A375 (cell line): Measurements from ENCODE around the gene SF3B3. TPM values are rescaled to one million over a fixed set of nuclear protein-coding genes. Genes with fewer than 3 reads are reported as not detected.

ENCODE experiments used
- small RNA-seq: library from RNA; depleted of rRNA; stranded (forward); fragments of <200 nt; gene quantifications from one replicate; pipeline ENCODE3, GENCODE V24; 2014
- total RNA-seq: library from RNA; depleted of rRNA; stranded (reverse); fragments of >200 nt; shearing (Covaris generic); gene quantifications from 2 replicates; pipeline ENCODE4 v1.2.3, GENCODE V29; 2014; rRNA removed

The SF3B3 gene
- 168 and 197 TPM in 2 replicates for total RNA-seq

DNA sequence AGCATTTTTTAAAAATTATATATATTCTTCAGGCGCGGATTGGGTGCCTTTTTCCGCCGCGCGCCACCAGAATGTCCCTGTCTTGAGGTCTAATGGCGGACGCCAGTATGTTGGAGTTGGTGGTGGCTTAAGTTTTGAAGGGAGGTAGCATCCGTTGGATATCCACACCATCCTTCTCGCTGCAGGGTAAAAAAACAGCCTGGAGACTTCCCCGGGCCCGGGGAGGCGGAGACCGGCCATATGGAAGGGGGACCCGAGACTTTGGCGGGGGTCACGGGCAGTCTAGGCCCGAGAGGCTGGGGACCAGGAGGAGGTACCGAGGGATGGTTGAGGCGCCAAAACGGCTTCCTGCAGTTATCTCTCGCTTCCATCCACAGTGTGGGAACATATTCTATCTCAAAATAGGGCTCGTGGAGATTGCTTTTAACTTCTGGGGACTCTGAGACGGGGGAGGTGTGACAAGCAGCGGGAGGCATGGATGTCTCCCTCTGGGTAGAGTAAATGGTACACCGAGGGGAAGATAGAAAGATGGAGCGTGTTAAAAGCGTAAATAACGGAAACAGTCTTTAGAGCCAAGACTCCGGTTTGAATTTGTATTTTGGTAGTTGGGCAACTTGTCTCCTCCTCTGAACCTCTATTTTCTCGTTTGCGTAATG is at the start of gene SF3B3:
Gene SF3B3 (plus strand): TSS at position 74 of the 656 bp plus-strand sequence. CDS start 2,841 bp downstream, outside the sequence.

DNA sequence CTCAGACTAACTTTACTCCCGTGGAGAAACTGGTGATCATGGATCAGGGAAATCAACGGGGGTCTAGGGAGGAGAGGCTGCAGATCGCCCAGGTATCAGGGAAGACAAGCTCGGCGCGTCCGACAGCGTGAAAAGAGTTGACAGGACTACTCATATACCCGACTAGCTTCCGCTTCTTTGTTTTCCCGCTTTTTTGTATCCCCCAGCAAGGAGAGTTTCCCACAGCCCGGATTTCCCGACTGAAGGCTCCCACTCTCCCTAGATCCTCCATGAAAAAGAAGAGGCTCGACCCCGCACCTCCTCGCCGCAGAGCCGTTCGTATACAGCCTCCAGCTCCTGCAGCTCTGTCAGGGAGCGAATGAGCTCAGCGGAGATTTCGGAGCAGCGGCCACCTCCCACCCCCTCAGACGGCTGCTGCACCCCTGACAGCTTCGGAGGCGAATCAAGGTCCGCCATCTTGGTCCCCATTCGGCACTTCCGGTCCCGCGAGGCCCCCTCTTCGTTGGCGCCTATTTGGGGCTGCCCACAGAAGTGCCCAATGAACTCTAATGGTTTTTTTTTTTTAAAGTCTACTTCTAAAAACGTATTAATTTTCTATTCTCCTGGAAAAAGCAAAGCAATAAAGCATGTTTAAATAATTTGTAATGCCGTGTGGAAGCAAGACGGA is 407 bp upstream of the SF3B3 start, which contains the start of gene COG4:
Gene COG4 (minus strand): TSS at position 479 of the 667 bp plus-strand sequence. CDS start 11 bp downstream, at position 468.

Small RNAs within 50 kb of the gene (small RNA-seq; reads per million reads assigned to genes)
- 692 reads per million, percentile 99 among the genes with 10 or more reads in this experiment for gene SNORD111
- gene SNORD111B: 27.9 reads per million, percentile 93 among the genes with 10 or more reads in this experiment

Other genes with a start within 250 kb of the SF3B3 start
- gene AARS1, start 234.3 kb upstream of the SF3B3 start, total RNA-seq: 296 and 303 TPM in 2 replicates
- 37.8 and 38.3 TPM in 2 replicates for gene DDX19B, start 224.6 kb upstream of the SF3B3 start, total RNA-seq
- gene DDX19A, start 176.9 kb upstream of the SF3B3 start, total RNA-seq: 80.0 and 83.9 TPM in 2 replicates
- 28.5 and 32.4 TPM in 2 replicates for gene ST3GAL2, start 84.7 kb upstream of the SF3B3 start, total RNA-seq
- gene FCSK, start 69.2 kb upstream of the SF3B3 start, total RNA-seq: 10.5 and 19.8 TPM in 2 replicates
- 52.5 and 53.0 TPM in 2 replicates for gene COG4, start 262 bp upstream of the SF3B3 start, total RNA-seq
- not detected in 2 replicates for gene IL34, start 122.7 kb downstream of the SF3B3 start, total RNA-seq
- gene MTSS2, start 162.2 kb downstream of the SF3B3 start, total RNA-seq: 23.7 and 27.0 TPM in 2 replicates